ENCODE results near the gene KPNA6.

DNA sequence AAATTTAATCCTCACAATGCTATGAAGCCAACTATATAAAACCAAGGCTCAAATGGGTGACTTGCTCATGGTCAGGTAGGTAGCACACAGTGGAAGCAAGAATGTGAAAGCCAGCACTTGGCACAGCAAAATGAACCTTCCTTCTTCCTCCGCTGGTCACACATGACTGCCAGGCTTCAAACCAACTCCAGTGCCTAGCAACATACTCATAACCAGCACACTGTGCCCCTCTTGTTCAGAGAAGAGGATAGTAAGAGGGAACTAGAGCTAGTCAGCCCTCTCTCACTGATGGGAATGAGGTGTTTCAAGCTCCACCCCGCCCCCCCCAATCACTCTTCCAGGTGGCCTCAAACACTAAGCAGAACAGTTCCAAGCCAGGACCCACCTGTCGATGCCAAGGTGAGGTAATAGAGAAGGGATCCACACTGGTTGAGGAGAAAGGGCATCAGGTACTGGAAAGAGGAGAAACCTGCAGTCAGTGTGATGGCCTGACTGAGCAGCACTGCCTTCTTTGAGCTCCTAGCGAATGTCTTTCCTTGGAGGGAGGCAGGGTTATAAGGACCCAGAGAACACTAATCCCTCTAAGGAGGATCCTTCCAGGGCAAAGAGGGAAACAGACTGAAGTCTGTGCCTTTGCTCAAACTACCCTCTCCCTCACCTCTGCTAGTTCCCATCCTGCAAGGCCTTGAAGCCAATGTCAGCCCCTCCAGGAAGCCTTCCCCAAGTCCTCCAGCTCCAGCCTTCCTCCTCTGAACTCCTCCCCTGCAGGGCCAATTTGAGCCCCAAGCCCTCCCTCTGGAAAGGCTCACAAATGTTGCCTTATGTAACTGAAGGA, 113.1 kb downstream of the KPNA6 start:
- TF ChIP-seq ZNF20 (CRISPR knock-in tag; IDR thresholded peaks at IDR 0.05) (no peak), ISL2 (CRISPR knock-in tag; IDR thresholded peaks at IDR 0.05) (no peak)
